K562 (cell line): ENCODE results near the gene APOA1.

Experiments
- BHLHE40 ChIP-seq: IDR thresholded peaks from 2 replicates; pipeline ENCODE4 v1.6.1; 2011; ENCODE audit warnings: low read length, improper control_type of control experiment
- CTCF ChIP-seq, 3 experiments: IDR thresholded peaks in 2 of 3; conservative IDR thresholded peaks in 1 of 3; 2 replicates each; pipeline ENCODE4 v1.5.1; 2011 to 2012; ENCODE audit warnings: low read length in 3 of 3, mild to moderate bottlenecking in 3 of 3, control low read depth in 2 of 3, improper control_type of control experiment in 1 of 3, inconsistent platforms in 1 of 3, low read depth in 1 of 3, mixed read lengths in 1 of 3, moderate library complexity in 1 of 3; ENCODE audit not compliant: insufficient read depth in 2 of 3
- EZH2 ChIP-seq: IDR thresholded peaks from 2 replicates; pipeline ENCODE4 v1.6.1; 2012; ENCODE audit warnings: low read depth, mild to moderate bottlenecking, inconsistent platforms, low read length, borderline replicate concordance
- MYC ChIP-seq, 2 experiments: fragments of 250-450 bp in 1 of 2; sonication (Bioruptor Pico) in 1 of 2; IDR thresholded peaks; 2 replicates each; pipeline versions ENCODE4 v1.5.1 to v1.6.1; 2012 to 2021; ENCODE audit warnings: low read depth in 2 of 2, borderline replicate concordance in 1 of 2, improper control_type of control experiment in 1 of 2, low read length in 1 of 2, mild to moderate bottlenecking in 1 of 2, moderate library complexity in 1 of 2
- NCOA4 ChIP-seq: fragments of 450-650 bp; IDR thresholded peaks from 2 replicates; pipeline ENCODE4 v1.6.1; 2018; ENCODE audit warnings: mild to moderate bottlenecking; ENCODE audit not compliant: partially characterized antibody
- REST ChIP-seq, 2 experiments: fragments of 450-650 bp; formaldehyde crosslinking in 1 of 2; IDR thresholded peaks; 2 replicates each; pipeline versions ENCODE4 v1.4.0 to v1.6.1; 2014 to 2020; ENCODE audit warnings: mild to moderate bottlenecking in 2 of 2, borderline replicate concordance in 1 of 2, low read depth in 1 of 2
- SETDB1 ChIP-seq: IDR thresholded peaks from one replicate; pipeline ENCODE4 v1.6.1; 2012; ENCODE audit warnings: low read length, control low read depth, inconsistent platforms
- TCF7L2 ChIP-seq: fragments of 150-350 bp; IDR thresholded peaks from 2 replicates; pipeline ENCODE4 v1.6.1; 2016; ENCODE audit warnings: low read depth, mild to moderate bottlenecking, low read length, moderate library complexity

GRCh38 chr11:116788975-116789374 is 48.4 kb downstream of the APOA1 start:
- TF ChIP-seq TCF7L2 (no peak), REST (IDR thresholded peaks at IDR 0.05; ENCODE audit: borderline replicate concordance) (no peak), REST (CRISPR knock-in tag; IDR thresholded peaks at IDR 0.05; ENCODE audit: low read depth) (no peak), MYC (IDR thresholded peaks at IDR 0.05; ENCODE audit: low read depth, low read length) (no peak), MYC (CRISPR knock-in tag; IDR thresholded peaks at IDR 0.05; ENCODE audit: borderline replicate concordance, low read depth) (no peak), SETDB1 (no peak), CTCF (IDR thresholded peaks at IDR 0.05 in 2 of 3, conservative IDR thresholded peaks at IDR 0.05 in 1 of 3; ENCODE audit: insufficient read depth in 2 of 3, low read depth in 1 of 3, low read length in 3 of 3) (no peak), NCOA4 (no peak), EZH2 (no peak), BHLHE40 (no peak)
